Activated T-helper 1 cell treated with anti-CD3 and anti-CD28 coated beads, Interleukin-12 subunit alpha, Interleukin-12 subunit beta, Interleukin-2, Interleukin-4 antibody, amounts not matched to agents 30 ng/mL and 10 ng/mL and 1 ng/mL, durations not matched to agents 14 hours and 24 hours and 36 hours (primary cell): ENCODE results near the gene ALG8. TPM values are rescaled to one million over a fixed set of nuclear protein-coding genes. Genes with fewer than 3 reads are reported as not detected.

ENCODE experiments used
- DNase-seq: peaks from one replicate; pipeline ENCODE4 v3.0.0; 2021; ENCODE audit warnings: low spot score
- H3K27ac Mint-ChIP-seq: one replicate; pipeline ENCODE4 v1.8.0; 2021; ENCODE audit warnings: mild to moderate bottlenecking, mixed read lengths
- H3K27me3 Mint-ChIP-seq: one replicate; pipeline ENCODE4 v1.8.0; 2022; ENCODE audit warnings: mild to moderate bottlenecking, moderate library complexity, mixed read lengths; ENCODE audit not compliant: insufficient read depth
- H3K36me3 Mint-ChIP-seq: one replicate; pipeline ENCODE4 v1.8.0; 2021; ENCODE audit warnings: low read depth, mixed read lengths
- H3K4me1 Mint-ChIP-seq: one replicate; pipeline ENCODE4 v1.8.0; 2021; ENCODE audit warnings: low read depth, mixed read lengths
- H3K4me3 Mint-ChIP-seq: one replicate; pipeline ENCODE4 v1.8.0; 2021; ENCODE audit warnings: mild to moderate bottlenecking, moderate library complexity, mixed read lengths
- H3K9me3 Mint-ChIP-seq: one replicate; pipeline ENCODE4 v1.8.0; 2021; ENCODE audit warnings: mixed read lengths
- intact Hi-C: fragments of 100-400 bp; cut with micrococcal nuclease; formaldehyde crosslinking; loops from one replicate; pipeline ENCODE4 v1.15.1; 2024
- total RNA-seq: library from RNA; stranded (reverse); gene quantifications from 2 replicates; pipeline ENCODE4 v1.2.3, GENCODE V29; 2022

The ALG8 gene
- total RNA-seq, 1 donor from 2014 or later, result 57.9 TPM

DNA sequence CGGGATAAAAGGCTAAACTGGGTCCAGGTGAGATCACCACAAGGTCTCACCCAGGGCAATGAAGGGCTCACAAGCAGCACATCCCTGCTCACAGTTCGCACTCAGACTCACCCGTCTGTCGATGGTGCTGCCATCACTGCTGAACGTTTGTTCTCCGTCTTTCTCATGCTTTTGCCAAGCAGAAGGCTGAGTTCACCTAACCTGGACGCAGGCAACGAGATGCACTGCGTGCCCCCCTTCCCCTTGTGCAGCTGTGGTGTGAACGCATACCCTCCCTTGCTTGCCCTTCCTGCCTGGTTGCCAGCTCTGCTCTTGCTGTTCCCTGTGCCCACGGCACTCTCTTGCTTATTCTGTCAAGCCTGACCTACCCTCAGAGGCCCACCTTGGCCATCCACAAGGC, 31.0 kb upstream of the ALG8 start:
- peaks cover 24% of the 10 kb centered on the region for H3K36me3 Mint-ChIP-seq
- DNase-seq, result no peak
- no peak overlapping the region for H3K4me3 Mint-ChIP-seq
- H3K4me1 Mint-ChIP-seq, result peaks cover 5% of the 10 kb centered on the region
- H3K9me3 Mint-ChIP-seq, result no peaks in the 10 kb centered on the region
- no peak overlapping the region for H3K27ac Mint-ChIP-seq
- H3K27me3 Mint-ChIP-seq, result no peaks in the 10 kb centered on the region
- intact Hi-C loops, result no loop called here

DNA sequence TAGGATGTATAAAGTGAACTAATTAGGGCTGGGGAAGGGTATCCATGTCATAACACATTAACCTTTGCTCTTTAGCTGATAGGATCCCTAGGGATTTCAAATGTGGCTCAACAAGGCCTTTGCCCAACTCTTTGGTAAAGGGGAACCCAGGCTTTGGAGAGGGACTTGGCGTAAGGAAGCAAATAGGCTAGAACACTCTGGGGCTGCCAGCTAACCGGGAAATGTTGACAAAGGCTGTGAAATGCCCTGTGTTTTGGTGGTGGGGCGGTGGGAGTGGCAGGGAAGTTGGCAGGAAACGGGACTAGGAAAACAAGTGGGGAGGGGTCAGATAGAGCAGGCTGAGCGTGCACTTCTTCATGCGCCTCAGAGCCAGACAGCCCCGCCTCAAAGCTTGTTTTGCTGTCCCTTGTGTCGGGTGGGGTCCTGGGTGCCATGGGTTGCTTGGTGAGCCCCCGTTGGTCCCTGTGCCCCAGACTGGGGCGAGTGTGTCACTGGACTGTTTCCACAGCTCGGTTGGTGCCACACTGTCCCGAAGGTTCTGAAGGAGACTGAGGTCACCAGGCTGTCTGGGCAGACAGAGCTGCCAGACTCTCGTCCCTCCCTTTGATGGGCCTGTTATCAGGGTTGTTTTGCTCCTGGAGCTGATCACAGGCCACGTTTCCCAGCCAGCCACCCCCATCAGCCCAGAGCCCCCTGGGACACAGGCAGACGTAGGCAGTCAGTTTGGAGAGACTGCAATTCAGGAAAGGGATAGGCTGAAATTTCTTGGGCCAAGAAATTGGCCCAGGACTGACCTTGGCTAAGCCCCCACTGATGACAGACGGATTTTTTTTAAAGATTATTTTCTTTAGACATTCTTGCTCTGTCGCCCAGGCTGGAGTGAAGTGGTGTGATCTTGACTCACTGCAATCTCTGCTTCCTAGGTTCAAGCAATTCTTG, 29.4 kb upstream of the ALG8 start:
- H3K4me1 Mint-ChIP-seq, result peaks cover 5% of the 10 kb centered on the region
- peaks cover 17% of the 10 kb centered on the region for H3K36me3 Mint-ChIP-seq
- no peaks in the 10 kb centered on the region for H3K27me3 Mint-ChIP-seq
- no peaks in the 10 kb centered on the region for H3K9me3 Mint-ChIP-seq
- intact Hi-C loops, result no loop called here
- no peak for DNase-seq
- H3K27ac Mint-ChIP-seq, result no peak overlapping the region
- no peak overlapping the region for H3K4me3 Mint-ChIP-seq

DNA sequence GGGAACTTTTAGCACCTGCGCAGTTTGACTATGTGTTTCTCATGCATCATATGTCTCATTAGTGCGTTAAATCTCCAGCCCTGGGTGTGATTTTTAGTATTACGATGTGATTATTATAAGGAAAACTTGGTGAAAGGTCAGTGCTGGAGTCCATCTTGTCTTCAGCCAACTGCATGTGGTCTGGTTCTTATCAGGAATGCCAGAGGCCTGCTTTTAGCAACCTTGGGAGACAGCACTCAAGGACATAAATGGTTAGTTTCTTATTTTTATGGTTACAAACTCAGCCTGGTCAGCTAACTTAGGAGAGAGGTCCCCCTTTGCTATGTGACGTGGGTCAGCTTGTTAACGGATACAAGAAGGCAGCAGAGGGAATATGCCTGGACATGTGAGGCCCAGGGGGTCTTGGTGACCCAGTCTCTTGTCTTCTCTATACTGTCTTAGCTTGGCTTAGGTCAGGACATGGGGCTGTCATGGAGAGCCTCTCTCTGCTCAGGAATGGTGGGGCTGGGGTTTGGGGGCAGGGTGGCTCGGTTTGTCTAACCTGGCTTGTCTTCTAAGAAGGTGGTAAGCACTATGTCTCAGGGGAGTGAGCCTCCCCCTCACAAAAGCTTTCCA, 27.5 kb upstream of the ALG8 start:
- H3K4me1 Mint-ChIP-seq, result peaks cover 5% of the 10 kb centered on the region
- H3K36me3 Mint-ChIP-seq, result peaks cover 6% of the 10 kb centered on the region
- H3K9me3 Mint-ChIP-seq, result no peaks in the 10 kb centered on the region
- H3K4me3 Mint-ChIP-seq, result no peak overlapping the region
- intact Hi-C loops, result no loop called here
- no peak for DNase-seq
- no peak overlapping the region for H3K27ac Mint-ChIP-seq
- no peaks in the 10 kb centered on the region for H3K27me3 Mint-ChIP-seq

DNA sequence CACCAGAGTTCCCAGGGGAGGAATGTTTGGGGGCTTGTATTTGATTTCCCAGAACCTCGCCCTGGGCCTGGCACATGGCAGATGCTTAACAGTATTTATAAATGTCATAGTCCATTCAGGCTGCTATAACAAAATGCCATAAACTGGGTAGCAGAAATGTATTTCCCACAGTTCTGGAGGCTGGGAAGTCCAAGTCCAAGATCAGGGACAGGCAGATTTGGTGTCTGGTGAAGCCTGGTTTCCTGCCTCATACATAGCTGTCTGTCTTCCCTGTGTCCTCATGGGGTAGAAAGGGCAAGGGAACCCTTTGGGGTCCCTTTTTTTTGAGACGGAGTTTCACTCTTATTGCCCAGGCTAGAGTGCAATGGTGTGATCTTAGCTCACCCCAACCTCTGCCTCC, 25.0 kb upstream of the ALG8 start:
- intact Hi-C loops, result no loop called here
- Mint-ChIP-seq H3K27ac (no peak overlapping the region), H3K9me3 (no peaks in the 10 kb centered on the region), H3K36me3 (no peaks in the 10 kb centered on the region), H3K27me3 (no peaks in the 10 kb centered on the region), H3K4me3 (no peak overlapping the region), H3K4me1 (no peaks in the 10 kb centered on the region)
- DNase-seq, result no peak

DNA sequence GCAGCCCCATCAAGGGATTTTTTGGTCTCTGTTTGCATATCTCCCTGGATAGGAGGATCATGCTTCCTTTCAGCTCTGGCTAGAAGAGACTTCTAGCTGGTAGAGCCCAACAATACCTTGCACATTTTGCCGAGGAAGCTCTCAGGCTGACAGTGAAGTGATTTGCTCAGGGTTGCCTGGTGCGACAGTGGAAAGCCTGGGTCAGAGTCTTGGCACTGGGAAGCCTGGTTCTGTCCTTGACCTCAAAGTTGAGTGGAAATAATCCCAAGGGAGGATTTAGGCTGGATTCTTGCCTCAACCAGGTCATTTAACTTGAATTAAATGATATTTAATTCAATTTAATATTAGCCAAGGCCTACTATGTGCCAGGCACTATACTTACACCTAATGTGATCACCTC, 24.4 kb upstream of the ALG8 start:
- no peaks in the 10 kb centered on the region for H3K4me1 Mint-ChIP-seq
- H3K4me3 Mint-ChIP-seq, result no peak overlapping the region
- no peaks in the 10 kb centered on the region for H3K27me3 Mint-ChIP-seq
- H3K9me3 Mint-ChIP-seq, result no peaks in the 10 kb centered on the region
- DNase-seq, result no peak
- no peaks in the 10 kb centered on the region for H3K36me3 Mint-ChIP-seq
- intact Hi-C loops, result no loop called here
- no peak overlapping the region for H3K27ac Mint-ChIP-seq

DNA sequence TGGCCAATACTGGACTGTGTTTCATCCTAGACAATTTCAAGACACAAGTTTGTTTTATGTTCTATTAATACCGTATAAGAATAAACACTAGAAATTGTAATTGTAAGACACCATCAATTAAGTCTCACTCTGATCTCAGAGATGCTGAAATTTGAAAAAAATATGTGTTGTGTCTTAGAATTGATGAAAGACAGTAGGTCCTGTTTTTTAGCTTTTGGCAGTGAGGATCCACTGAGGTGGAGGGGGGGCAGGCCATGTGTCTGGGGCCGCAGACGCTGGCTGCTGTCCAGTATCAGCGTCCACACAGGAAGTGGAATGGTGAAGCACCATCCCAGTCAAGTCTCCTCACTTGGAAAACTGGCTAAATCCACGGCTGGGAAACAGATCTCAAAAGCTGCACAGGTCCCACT, 22.5 kb upstream of the ALG8 start:
- Mint-ChIP-seq H3K27ac (no peak overlapping the region), H3K27me3 (no peaks in the 10 kb centered on the region)
- intact Hi-C loops, result no loop called here

DNA sequence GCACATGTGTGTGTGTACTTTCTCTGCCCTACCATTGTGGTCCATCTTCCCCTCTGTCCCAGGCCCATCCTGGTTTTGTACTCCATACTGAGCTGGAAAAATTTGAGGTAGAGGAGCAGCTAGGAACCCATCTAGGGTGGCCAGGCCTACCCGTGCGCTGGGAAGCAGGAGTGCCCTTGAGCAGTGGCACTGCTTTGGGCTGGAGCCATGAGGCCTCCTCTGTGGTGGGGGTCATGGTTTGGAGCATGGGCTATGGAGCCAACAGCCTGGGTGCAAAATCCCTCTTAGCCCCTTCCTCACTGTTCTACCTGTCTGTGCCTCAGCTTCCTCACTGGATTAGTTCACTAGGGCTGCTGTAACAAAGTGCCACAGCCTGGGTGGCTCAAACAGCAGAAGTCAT, 21.9 kb upstream of the ALG8 start:
- Mint-ChIP-seq H3K4me3 (no peak overlapping the region), H3K9me3 (no peaks in the 10 kb centered on the region), H3K4me1 (no peaks in the 10 kb centered on the region), H3K36me3 (no peaks in the 10 kb centered on the region), H3K27ac (no peak overlapping the region), H3K27me3 (no peaks in the 10 kb centered on the region)
- DNase-seq, result no peak
- intact Hi-C loops, result no loop called here

More for the DNA sequence above, 22.5 kb upstream of the ALG8 start:
- no peak for DNase-seq
- no peaks in the 10 kb centered on the region for H3K4me1 Mint-ChIP-seq
- H3K4me3 Mint-ChIP-seq, result no peak overlapping the region
- no peaks in the 10 kb centered on the region for H3K36me3 Mint-ChIP-seq
- H3K9me3 Mint-ChIP-seq, result no peaks in the 10 kb centered on the region

DNA sequence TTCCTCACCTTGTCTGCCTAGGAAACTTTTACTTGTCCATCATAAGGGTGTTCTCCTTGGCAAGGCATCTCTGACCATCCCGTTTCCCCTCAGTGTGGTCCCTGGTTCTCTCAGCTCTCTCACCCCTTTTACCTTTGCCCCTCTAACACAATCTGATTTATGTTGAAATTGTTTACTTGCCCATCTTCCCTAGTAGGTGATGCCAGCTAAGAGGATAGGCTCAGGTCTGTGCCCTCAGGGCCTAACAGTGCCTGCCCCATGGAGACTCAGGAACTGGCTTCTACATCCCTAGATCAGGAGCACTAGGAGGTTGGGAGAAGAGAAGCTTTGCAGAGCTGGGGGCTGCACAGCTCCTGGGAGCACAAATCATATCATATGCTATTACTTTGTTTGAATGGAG, 21.1 kb upstream of the ALG8 start:
- intact Hi-C loops, result no loop called here

DNA sequence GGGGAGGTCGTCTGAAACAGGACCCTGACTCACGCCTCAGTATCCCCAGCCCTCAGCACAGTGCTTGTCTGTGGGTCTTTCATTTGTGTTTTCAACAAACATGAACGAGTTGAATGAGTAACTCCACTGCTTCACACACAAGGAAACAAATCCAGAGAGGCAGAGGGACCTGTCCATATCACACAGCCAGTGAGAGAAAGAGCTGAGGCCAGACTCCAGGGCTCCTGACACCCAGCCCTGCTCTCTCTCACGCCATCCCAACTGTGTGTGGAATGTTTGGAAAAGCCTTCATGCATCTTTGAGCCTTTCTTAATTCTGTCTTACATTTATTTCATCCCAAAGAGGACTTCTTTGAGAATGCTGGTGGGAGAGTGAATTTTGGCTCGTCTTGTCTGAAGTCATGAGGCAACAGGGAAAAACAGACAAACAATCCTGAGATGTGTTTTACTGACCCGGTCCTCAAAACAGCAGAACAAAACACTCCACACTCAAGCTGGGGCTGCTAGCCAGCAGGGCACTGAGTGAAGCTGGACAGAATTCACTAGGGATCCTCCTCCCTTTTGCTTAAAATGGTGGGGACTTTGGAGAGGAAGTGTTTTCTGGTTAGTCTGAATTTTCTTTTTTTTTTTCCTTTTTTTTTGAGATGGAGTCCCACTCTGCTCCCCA, 19.7 kb upstream of the ALG8 start:
- no peak overlapping the region for H3K27ac Mint-ChIP-seq
- H3K27me3 Mint-ChIP-seq, result no peaks in the 10 kb centered on the region
- H3K4me1 Mint-ChIP-seq, result no peaks in the 10 kb centered on the region
- H3K9me3 Mint-ChIP-seq, result no peaks in the 10 kb centered on the region
- intact Hi-C loops, result no loop called here
- no peak for DNase-seq
- no peak overlapping the region for H3K4me3 Mint-ChIP-seq
- H3K36me3 Mint-ChIP-seq, result no peaks in the 10 kb centered on the region

More for the DNA sequence above, 21.1 kb upstream of the ALG8 start:
- no peaks in the 10 kb centered on the region for H3K27me3 Mint-ChIP-seq
- no peak overlapping the region for H3K27ac Mint-ChIP-seq
- no peaks in the 10 kb centered on the region for H3K9me3 Mint-ChIP-seq
- DNase-seq, result no peak
- no peaks in the 10 kb centered on the region for H3K36me3 Mint-ChIP-seq
- no peaks in the 10 kb centered on the region for H3K4me1 Mint-ChIP-seq
- H3K4me3 Mint-ChIP-seq, result no peak overlapping the region

DNA sequence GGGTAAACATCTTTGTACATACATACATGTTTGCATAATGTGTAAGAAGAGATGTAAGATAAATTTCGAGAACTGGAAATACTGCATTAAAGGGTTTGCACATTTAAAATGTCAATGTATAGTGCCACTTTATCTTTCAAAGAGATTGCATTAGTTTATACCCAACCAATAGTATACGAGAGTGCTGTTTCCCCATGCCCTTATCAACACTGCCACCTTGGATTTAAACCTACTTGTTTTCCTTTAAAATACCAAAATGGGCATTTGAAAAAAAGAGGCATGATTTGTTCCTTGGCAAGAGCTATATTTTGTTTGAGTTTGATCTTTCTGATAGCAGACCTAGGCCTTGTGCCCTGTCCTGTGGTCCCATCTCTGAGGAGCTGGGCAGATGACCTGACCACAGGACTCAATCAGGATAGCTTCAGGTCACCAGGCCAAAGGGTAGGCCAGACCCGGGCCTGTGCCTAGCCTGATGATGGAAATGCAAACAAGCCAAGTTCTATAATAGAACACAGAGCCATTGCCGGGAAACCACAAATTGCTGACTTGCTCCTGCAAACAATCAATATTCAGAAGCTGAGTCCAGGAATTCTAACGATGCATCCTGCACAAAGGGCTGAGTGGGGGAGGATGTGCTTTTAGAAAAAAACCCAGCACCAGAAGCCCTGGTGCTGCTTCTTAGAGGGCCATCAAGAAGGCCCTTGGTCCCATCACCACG, 16.9 kb upstream of the ALG8 start:
- H3K4me1 Mint-ChIP-seq, result no peaks in the 10 kb centered on the region
- intact Hi-C loops, result no loop called here
- no peaks in the 10 kb centered on the region for H3K27me3 Mint-ChIP-seq
- no peaks in the 10 kb centered on the region for H3K9me3 Mint-ChIP-seq
- DNase-seq, result no peak
- no peaks in the 10 kb centered on the region for H3K36me3 Mint-ChIP-seq
- H3K27ac Mint-ChIP-seq, result no peak overlapping the region
- H3K4me3 Mint-ChIP-seq, result no peak overlapping the region

DNA sequence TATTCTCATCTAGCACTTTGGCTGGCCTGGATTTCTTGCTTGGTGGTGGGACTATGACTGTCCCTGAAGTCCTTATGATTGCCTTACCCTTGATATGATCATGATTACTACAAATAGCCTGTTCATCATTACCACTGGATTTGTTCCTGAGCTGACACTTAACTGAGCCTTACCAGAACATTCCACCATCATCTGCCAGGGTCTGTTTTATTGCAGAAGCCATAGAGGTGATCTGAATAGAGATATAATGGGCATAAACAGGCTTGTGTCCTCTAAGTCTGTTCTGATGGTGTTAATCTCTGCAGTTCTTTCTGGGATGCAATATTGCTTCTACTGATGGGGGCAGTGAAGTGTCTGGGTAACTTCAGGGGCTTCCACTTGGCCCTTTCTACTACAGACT, 12.4 kb upstream of the ALG8 start:
- Mint-ChIP-seq H3K27me3 (no peaks in the 10 kb centered on the region), H3K9me3 (no peaks in the 10 kb centered on the region), H3K4me1 (no peaks in the 10 kb centered on the region), H3K4me3 (no peak overlapping the region), H3K27ac (no peak overlapping the region), H3K36me3 (no peaks in the 10 kb centered on the region)
- intact Hi-C loops, result no loop called here
- DNase-seq, result no peak

DNA sequence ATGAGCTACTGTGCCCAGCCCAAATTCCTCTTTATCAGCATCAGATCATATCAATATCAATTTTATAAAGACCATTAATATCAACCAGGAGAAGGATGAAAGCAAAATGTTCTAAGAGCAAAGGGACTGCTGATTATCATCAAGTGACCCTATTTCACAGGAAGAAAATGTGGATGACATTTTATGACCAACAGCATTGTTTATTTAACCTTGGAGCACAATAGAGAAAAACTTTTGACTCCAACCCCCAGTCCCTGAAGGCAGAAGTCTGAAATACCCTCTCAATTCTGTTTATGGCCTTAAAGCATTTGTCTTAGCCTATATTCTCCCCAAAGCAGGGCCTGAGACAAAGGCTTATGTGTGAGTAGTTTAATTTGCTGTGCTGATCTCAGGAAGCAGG, 11.3 kb upstream of the ALG8 start:
- Mint-ChIP-seq H3K27ac (no peak overlapping the region), H3K9me3 (no peaks in the 10 kb centered on the region), H3K4me1 (no peaks in the 10 kb centered on the region), H3K4me3 (no peak overlapping the region), H3K36me3 (no peaks in the 10 kb centered on the region), H3K27me3 (no peaks in the 10 kb centered on the region)
- no peak for DNase-seq
- intact Hi-C loops, result no loop called here

DNA sequence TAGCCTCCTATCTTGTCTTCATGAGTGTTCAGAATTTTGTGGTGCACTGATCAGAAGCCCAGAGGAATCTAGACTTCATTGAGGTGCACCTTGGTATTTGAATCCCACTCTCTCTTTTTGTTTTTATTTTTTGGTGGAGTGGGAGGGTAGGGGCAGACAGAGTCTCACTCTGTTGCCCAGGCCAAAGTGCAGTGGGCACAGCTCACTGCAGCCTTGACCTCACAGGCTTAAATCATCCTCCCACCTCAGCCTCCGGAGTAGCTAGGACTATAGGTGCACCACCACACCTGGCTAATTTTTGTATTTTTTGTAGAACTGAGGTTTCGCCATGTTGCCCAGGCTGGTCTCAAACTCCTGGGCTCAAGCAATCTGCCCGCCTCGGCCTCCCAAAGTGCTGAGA, 10.9 kb upstream of the ALG8 start:
- intact Hi-C loops, result no loop called here
- H3K4me1 Mint-ChIP-seq, result no peaks in the 10 kb centered on the region
- no peaks in the 10 kb centered on the region for H3K9me3 Mint-ChIP-seq
- DNase-seq, result no peak
- H3K4me3 Mint-ChIP-seq, result no peak overlapping the region
- H3K36me3 Mint-ChIP-seq, result no peaks in the 10 kb centered on the region
- H3K27ac Mint-ChIP-seq, result no peak overlapping the region
- H3K27me3 Mint-ChIP-seq, result no peaks in the 10 kb centered on the region
